Activated CD4-positive, CD25-positive, alpha-beta regulatory T cell treated with anti-CD3 and anti-CD28 coated beads, Interleukin-2, amount 50 U/mL, for 72 hours (primary cell): ENCODE measurements around the gene LRCOL1.

Experiments used
- DNase-seq: peaks from one replicate; pipeline ENCODE4 v3.0.0; 2021

The LRCOL1 gene

DNA sequence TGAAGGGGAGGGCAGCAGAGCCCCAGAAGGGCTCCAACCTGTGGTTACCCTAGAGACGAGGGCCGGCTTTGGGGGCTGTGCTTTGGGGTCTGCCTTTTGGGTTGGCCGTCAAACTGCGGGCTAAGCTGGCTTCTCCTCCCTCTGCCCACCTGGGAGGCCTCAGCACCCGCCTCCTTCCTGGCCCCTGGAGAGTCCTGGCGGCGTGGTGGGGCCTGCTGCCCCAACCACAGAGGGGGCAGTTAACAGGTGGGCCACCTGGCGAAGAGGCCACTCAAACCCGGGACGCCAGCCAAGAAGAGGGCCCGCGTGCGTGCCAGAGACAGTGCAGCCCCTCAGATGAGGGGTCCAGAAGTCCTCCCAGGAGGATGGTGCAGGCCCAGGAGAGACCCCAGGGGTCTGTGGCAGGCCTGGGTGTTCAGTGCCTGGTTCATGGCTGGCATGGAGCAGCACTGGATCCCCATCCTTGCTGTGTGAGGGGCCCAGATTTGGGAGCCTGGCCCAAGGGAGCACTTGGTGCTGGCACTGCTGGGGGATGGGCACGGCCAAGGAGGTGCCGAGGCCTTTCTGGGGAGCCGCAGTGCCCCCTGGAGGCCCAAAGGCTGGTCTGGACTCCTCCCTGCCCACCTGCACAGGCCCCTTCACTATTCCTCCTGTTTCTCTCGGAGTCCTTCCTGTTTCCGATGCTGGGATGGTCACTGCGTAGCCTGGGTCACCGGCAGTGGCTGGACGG lies 48.8 kb downstream of the LRCOL1 start:
- no peak for DNase-seq

DNA sequence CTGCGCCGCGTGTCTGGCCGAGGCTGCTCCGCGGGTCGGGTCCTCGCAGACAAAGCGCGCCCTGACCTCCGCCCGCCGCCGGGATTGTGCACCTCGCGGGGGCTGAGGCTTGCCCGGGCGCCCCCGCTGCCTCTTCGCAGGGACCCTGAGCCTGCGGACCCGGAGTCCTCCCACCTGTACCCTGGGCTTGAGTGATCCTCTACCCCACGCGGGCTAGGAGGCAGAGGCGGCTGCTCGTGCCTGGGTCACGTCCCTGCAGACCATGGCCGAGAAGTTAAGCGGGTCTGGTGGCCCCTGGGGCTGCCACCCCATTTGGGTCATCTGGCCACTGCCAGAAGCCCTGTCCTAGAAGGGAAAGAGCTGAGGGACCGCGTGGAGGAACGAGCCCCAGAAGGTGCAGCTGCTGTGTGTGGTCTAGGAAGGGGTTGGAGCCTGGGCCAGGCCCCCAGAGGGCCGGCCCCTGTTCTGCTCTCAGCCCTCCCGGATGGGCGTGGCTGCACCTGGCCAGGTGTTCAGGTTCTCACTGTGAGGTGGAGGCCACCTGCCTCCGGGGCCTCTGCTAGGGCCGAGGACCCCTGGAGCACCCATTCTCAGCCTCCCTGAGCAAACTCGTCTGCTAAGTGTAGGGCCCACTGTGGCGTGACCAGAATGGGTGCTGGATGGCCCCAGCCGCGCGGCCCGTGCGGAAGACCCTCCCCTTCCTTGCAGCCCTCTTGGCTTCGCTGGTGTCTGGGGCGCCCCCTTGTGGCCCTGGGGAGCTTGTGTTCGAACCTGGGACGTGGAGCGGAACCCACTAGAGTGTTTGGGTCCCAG lies 49.6 kb downstream of the LRCOL1 start:
- DNase-seq = peak; percentile 76

DNA sequence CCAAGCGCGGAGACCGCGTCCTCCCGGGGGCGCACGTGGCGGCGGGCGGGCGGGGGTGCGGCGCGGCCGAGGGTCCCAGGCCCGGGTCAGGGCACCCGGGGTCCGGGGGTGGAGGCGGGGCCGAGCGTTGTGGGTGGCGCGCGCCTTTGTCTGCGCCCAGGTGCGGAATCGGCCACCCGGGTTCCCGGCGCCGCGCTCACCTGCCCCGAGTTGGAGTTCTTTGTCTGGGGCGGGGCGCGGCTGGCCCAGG lies 50.1 kb downstream of the LRCOL1 start:
- no peak for DNase-seq

DNA sequence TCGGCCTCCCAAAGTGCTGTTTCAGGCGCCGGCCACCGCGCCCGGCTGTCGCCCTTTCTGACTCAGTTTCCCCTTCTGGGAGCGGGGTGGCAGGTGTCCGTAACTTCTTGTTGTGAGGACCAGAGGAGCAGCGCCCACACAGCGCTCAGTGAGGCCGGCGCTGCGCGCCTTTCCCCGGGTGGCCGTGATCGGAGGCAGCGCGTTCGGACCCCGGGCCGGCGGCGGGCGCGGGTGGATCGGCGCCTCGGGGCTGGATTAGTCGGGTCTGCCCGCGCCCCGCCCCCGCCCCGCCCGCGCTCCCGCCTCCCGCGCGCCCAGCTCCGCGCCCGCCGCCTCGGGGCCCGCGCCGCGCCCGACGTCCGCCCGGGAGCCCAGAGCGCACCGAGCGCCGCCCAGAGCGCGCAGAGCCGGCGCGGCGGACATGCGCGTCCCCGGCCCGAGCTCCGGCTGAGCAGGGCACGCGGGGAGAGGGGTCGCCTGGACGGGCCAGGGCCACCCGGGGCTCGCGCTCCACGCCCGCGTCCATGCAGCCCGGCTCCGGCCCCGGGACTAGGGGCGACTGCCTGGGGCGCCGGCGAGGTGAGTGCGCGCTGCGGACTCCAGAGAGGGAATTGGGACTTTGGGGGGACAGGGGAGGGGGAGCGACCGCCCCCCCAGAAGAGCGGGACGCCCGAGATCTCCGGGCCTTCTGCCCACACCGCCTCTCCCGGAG lies 50.6 kb downstream of the LRCOL1 start:
- DNase-seq = no peak

DNA sequence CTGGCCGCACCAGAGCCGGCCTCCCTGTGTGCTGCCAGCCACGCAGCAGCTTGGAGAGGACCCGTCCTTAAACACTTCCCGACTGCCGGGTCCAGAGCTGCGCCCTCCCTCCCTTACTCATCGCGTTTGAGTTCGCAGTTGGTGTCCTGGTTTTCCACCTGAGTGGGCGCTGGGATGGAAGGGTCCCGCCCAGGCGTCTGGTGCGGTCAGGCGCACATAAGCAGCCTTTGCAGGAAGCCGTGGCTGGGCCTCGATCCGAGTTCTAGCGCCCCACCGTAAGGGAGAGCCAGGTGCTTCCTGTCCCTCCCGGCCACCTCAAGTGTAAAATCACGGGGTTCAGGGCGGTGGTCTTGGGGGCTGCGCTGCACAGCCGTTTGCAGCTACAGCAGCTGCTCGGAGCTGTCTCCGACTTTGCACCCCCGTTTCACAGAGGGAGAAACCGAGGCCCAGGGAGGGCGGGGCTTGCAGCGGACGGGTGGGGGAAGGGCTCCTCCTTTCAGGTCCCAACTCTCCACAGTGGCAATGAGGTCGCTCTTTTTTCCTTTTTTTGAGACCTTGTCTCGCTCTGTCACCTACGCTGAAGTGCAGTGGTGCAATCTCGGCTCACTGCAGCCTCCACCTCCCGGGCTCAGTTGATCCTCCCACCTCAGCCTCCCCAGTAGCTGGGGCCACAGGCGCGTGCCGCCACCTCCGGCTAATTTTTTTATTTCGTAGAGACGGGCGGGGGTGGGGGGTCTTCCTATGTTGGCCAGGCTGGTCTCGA lies 51.3 kb downstream of the LRCOL1 start:
- no peak for DNase-seq

DNA sequence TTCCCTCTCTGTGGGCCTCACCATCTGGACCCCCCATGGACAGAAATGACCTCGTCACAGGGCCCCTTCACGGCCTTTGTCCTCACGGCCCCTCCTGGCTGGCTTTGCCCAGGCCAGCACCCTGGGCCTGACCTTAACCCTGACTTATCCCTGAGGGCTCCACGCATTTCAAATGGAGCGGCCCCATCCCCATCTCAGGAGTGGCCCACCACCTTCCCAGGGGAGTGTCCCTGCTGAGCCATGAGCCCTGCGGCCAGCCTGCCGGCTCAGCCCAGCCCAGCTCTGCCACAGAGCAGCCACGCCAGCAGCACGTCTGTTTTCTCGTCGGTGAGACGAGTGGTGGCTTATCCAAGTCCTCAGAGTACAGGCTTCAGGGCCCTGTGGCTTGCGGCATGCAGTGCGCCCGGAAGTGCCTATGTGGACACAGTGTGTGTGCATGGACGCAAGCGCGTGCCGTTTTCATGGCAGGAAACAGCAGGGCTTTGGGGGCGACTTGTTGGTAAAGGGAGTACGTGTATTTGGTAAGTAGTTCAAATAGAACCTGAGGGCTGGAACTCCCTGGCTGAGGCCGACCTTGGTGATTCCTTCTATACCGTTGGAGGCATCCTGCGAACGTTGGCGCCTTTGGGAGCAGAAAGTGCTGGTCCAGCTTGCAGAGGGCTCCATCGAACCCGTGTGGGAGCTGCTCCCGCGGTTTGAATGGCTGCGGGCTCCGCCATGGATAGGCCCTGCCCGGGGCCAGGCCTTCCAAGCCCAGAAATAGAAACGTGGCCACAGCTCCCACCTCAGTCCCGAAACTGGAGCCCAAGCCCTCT lies 52.1 kb downstream of the LRCOL1 start:
- DNase-seq = no peak

DNA sequence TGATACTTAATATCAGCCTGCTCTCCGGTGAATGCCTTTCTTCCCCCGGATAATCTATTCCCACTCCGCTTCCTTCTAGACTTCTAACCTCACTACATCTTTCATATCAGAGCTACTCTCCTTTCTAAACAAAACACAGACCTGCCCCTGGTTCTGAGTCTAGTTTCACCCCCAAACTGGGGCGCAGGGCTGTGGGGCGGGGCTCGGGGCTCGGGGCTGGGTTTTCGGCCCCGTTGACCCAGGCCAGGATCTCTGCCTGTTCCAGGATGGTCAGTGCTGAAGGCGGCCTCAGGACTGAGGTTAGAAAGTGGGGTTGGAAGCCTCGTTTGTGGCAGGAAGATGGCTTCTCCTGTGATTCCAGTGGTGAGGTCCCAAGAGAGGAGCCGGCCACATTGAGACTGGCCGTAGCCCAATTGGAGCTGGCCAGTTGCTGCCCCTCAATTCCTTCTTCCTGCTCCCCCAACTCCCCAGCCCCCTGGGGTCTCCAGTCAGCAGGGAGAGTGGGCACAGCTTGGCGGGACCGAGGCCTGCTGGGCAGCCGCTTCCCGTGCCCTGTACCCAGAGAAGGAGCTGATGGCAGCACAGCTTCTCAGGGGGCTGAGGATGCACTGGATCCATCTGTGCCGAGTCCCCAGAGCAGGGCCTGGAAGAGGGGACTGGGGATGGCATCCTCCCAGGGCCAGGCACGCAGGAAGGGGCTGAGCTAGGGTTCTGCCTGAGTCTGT lies 52.9 kb downstream of the LRCOL1 start:
- no peak for DNase-seq

DNA sequence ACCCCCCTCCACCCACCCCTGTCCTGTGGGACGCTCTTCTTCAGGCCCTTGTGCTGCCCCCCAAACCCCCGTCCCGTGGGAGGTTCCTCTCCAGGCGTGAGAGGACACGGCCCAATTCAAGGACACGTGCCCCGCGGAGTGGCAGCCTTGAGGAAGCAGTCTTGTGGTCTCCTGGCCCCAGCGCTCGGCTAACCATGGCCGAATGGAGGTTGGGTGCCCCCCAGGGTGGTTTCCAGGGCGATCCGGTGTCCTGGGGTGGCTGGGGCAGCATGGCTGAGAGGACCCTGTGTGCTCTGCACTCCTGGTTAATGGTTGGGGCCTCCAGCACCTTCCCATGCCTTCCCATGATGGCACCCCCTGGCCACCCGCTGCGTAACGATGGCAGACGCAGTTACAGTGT lies 53.6 kb downstream of the LRCOL1 start:
- DNase-seq = no peak

DNA sequence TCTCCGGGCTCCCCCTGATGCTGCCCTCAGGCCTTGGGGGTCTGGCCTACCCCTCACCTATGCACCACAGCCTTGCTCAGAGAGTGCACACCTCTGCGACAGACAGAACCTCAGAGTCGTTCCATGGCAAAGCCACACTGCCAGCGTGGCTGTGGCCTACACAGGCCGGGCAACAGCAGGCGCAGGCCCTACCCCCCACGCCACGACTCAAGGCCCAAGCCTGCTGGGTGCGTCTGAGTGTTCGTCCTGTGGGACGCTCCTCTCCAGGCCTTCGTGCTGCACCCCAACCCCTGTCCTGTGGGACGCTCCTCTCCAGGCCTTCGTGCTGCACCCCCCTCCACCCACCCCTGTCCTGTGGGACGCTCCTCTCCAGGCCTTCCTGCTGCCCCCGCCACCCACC lies 54.2 kb downstream of the LRCOL1 start:
- no peak for DNase-seq

DNA sequence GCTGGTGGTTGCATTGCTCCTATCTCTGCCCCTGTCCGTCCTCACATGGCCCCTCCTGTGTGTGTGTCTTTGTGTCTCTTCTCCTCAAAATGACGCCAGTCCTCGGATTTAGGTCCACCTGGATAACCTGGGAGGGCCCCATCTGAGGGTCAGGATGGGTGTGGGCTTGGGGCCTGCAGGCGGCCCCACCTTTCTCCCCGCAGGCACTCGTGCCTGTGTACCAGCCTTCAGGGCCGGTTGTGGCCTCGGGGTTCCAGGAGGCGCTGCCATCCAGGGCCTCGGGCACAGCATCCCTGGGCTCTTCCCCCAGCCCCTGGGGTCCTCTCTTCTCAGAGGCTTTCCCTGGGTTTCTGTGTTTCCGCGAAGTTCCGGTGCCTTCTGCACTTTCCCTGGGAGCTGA lies 54.7 kb downstream of the LRCOL1 start:
- DNase-seq = no peak

DNA sequence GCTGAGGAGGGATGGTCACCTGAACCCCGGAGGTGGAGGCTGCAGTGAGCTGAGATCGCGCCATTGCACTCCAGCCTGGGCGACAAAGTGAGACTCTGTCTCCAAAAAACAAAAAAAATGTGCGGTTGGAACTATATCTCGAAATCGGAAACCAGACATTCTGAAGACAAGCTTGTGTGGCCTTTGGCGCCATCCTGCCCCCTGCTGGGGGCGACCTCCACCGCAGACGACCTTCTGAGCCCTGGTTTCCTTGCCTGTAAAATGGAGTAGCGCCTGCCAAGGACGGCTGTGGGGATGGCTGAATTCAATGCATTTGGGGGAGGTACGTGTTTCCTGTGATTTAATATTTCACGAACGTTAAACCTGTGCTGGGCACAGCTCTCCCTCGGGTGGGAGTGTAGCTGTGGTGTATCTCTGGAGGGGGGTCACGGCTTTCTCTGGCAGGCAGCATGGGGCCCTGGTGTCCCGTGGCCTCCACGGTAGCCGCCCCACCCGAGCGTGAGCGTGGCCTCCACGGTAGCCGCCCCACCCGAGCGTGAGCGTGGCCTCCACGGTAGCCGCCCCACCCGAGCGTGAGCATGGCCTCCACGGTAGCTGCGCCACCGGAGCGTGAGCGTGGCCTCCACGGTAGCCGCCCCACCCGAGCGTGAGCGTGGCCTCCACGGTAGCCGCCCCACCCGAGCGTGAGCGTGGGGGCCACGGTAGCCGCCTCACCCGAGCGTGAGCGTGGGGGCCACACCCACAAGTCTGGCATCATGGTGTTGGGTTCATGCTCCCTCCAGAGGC lies 55.3 kb downstream of the LRCOL1 start:
- no peak for DNase-seq
